Measurements from ENCODE around the gene PVRIG.

GRCh38 chr7:100170101-100170897, 49.5 kb upstream of the PVRIG start:
- TF ChIP-seq POLR2A (IDR thresholded peaks at IDR 0.05; ENCODE audit: low read length) (no peak), GATA1 (IDR thresholded peaks at IDR 0.05; ENCODE audit: low read depth, low read length) (no peak)
